H1 (cell line): ENCODE measurements around the gene CASR. TPM values are rescaled to one million over a fixed set of nuclear protein-coding genes. Genes with fewer than 3 reads are reported as not detected.

Source experiments
- CTCF ChIA-PET: fragments of 300-600 bp; sonication (Branson Sonifier 250); formaldehyde crosslinking; loops from one replicate; lab custom pipeline; 2021; ENCODE audit not compliant: partially characterized antibody; lab: Charles Lee
- POLR2A ChIA-PET: fragments of 300-600 bp; sonication (Branson Sonifier 250); formaldehyde crosslinking; loops from one replicate; lab custom pipeline; 2021; ENCODE audit warnings: inconsistent platforms; ENCODE audit not compliant: partially characterized antibody; lab: Charles Lee
- DNase-seq, 2 experiments: peaks; one replicate each; pipeline versions ENCODE4 v3.0.0 to v3.0.0-alpha.2; 2010 to 2022; ENCODE audit warnings: low spot score in 2 of 2, low read depth in 1 of 2, mixed read lengths in 1 of 2
- FAIRE-seq: peaks from 2 replicates; lab custom pipeline; 2011; peaks lifted over from hg19 to GRCh38; lab: Jason Lieb, UNC
- H2AFZ ChIP-seq: 2 replicates; pipeline ENCODE4 v1.8.1; 2012; ENCODE audit warnings: low read length, inconsistent platforms
- H2AK5ac ChIP-seq: 2 replicates; pipeline ENCODE4 v1.6.1; 2013; ENCODE audit warnings: low read depth, low read length
- H2BK120ac ChIP-seq: replicated peaks from 2 replicates; pipeline ENCODE3; 2013; ENCODE audit warnings: low read depth, low read length, inconsistent platforms
- H2BK12ac ChIP-seq: 2 replicates; pipeline ENCODE4 v1.6.1; 2013; ENCODE audit warnings: low read depth, low read length
- H2BK15ac ChIP-seq: 2 replicates; pipeline ENCODE4 v1.6.1; 2013; ENCODE audit warnings: low read length
- H2BK20ac ChIP-seq: 2 replicates; pipeline ENCODE4 v1.6.1; 2013; ENCODE audit warnings: low read length
- H2BK5ac ChIP-seq: 2 replicates; pipeline ENCODE4 v1.6.1; 2013; ENCODE audit warnings: low read depth, low read length
- H3K14ac ChIP-seq: 2 replicates; pipeline ENCODE4 v1.6.1; 2013; ENCODE audit warnings: inconsistent platforms; ENCODE audit not compliant: insufficient read length
- H3K18ac ChIP-seq: 2 replicates; pipeline ENCODE4 v1.6.1; 2013; ENCODE audit warnings: low read length; ENCODE audit errors: extremely low read depth
- H3K23ac ChIP-seq: 2 replicates; pipeline ENCODE4 v1.6.1; 2013; ENCODE audit warnings: inconsistent platforms; ENCODE audit not compliant: insufficient read length
- H3K23me2 ChIP-seq: 2 replicates; pipeline ENCODE4 v1.6.1; 2013; ENCODE audit warnings: low read depth, low read length
- H3K27ac ChIP-seq: 2 replicates; pipeline ENCODE4 v1.6.1; 2011; ENCODE audit warnings: low read depth, low read length, inconsistent platforms
- H3K27me3 ChIP-seq, 4 experiments: replicated peaks in 1 of 4; 1 replicate in 1 of 4; 2 replicates in 3 of 4; pipeline versions ENCODE4 v1.6.1 to v1.8.1; 2011 to 2013; ENCODE audit warnings: low read length in 3 of 4, mild to moderate bottlenecking in 3 of 4, inconsistent platforms in 2 of 4, mixed read lengths in 2 of 4, moderate library complexity in 1 of 4; ENCODE audit not compliant: control insufficient read depth in 3 of 4, insufficient read depth in 3 of 4; ENCODE audit errors: extremely low read depth in 1 of 4
- H3K36me3 ChIP-seq, 4 experiments: 2 replicates each; pipeline versions ENCODE4 v1.6.1 to v1.8.1; 2011 to 2013; ENCODE audit warnings: mild to moderate bottlenecking in 4 of 4, low read length in 3 of 4, moderate library complexity in 2 of 4, control low read depth in 1 of 4, inconsistent platforms in 1 of 4; ENCODE audit not compliant: insufficient read depth in 4 of 4, control insufficient read depth in 2 of 4
- H3K4ac ChIP-seq: replicated peaks from 2 replicates; pipeline ENCODE3; 2013; ENCODE audit warnings: low read length, low read depth, mixed read lengths, inconsistent platforms; ENCODE audit not compliant: insufficient read length
- H3K4me1 ChIP-seq, 4 experiments: replicated peaks in 1 of 4; 1 replicate in 1 of 4; 2 replicates in 3 of 4; pipeline versions ENCODE4 v1.6.1 to v1.8.1; 2011 to 2013; ENCODE audit warnings: low read length in 3 of 4, inconsistent platforms in 2 of 4, mixed read lengths in 1 of 4; ENCODE audit not compliant: insufficient read depth in 4 of 4, control insufficient read depth in 3 of 4
- H3K4me2 ChIP-seq, 2 experiments: 2 replicates each; pipeline versions ENCODE4 v1.6.1 to v1.8.1; 2011 to 2013; ENCODE audit warnings: low read depth in 2 of 2, low read length in 2 of 2, control low read depth in 1 of 2, inconsistent platforms in 1 of 2, mild to moderate bottlenecking in 1 of 2; ENCODE audit not compliant: insufficient read depth in 1 of 2
- H3K4me3 ChIP-seq, 4 experiments: fragments of 200-600, 300-600 bp in 1 of 4; sonication (generic), shearing (Covaris generic), sonication (Bioruptor Twin) in 1 of 4; 2 replicates each; pipeline versions ENCODE4 v1.5.1 to v1.8.1; 2011 to 2016; ENCODE audit warnings: low read length in 4 of 4, low read depth in 3 of 4, control low read depth in 2 of 4, inconsistent platforms in 2 of 4, mild to moderate bottlenecking in 2 of 4, mixed read lengths in 1 of 4, moderate library complexity in 1 of 4; ENCODE audit not compliant: insufficient read depth in 2 of 4; ENCODE audit errors: extremely low read depth in 1 of 4
- H3K56ac ChIP-seq: replicated peaks from 2 replicates; pipeline ENCODE3; 2013; ENCODE audit warnings: low read depth, mild to moderate bottlenecking, mixed read lengths, low read length, inconsistent platforms; ENCODE audit not compliant: insufficient read length
- H3K79me1 ChIP-seq: 2 replicates; pipeline ENCODE4 v1.6.1; 2013; ENCODE audit warnings: low read depth, low read length, control low read depth
- H3K79me2 ChIP-seq, 2 experiments: 2 replicates each; pipeline versions ENCODE4 v1.6.1 to v1.8.1; 2012 to 2013; ENCODE audit warnings: low read length in 2 of 2, mild to moderate bottlenecking in 2 of 2, inconsistent platforms in 1 of 2; ENCODE audit not compliant: insufficient read depth in 2 of 2, control insufficient read depth in 1 of 2
- H3K9ac ChIP-seq, 4 experiments: replicated peaks in 1 of 4; 1 replicate in 1 of 4; 2 replicates in 3 of 4; pipeline versions ENCODE4 v1.6.1 to v1.8.1; 2011 to 2013; ENCODE audit warnings: low read depth in 3 of 4, low read length in 3 of 4, control low read depth in 2 of 4, mild to moderate bottlenecking in 2 of 4, moderate library complexity in 2 of 4, inconsistent platforms in 1 of 4; ENCODE audit errors: extremely low read depth in 1 of 4
- H3K9me3 ChIP-seq, 2 experiments: 2 replicates each; pipeline versions ENCODE4 v1.6.1 to v1.8.1; 2012 to 2013; ENCODE audit warnings: mild to moderate bottlenecking in 2 of 2, moderate library complexity in 2 of 2, control low read depth in 1 of 2, inconsistent platforms in 1 of 2, low read depth in 1 of 2, low read length in 1 of 2, mixed read lengths in 1 of 2; ENCODE audit not compliant: insufficient read depth in 2 of 2
- H4K20me1 ChIP-seq, 2 experiments: replicated peaks in 1 of 2; 2 replicates each; pipeline versions ENCODE3 to v1.8.1; 2011 to 2013; ENCODE audit warnings: inconsistent platforms in 2 of 2, low read length in 2 of 2, mild to moderate bottlenecking in 1 of 2; ENCODE audit not compliant: insufficient read depth in 2 of 2, control insufficient read depth in 1 of 2
- H4K5ac ChIP-seq: 2 replicates; pipeline ENCODE4 v1.6.1; 2013; ENCODE audit warnings: low read length, low read depth, mixed read lengths, inconsistent platforms; ENCODE audit not compliant: insufficient read length
- H4K8ac ChIP-seq: 2 replicates; pipeline ENCODE4 v1.8.0; 2013; ENCODE audit warnings: mild to moderate bottlenecking, moderate library complexity, low read length, inconsistent platforms; ENCODE audit not compliant: insufficient read depth; ENCODE audit errors: extremely low read depth
- H4K91ac ChIP-seq: replicated peaks from 2 replicates; pipeline ENCODE3; 2013; ENCODE audit warnings: low read length, mixed read lengths, inconsistent platforms; ENCODE audit not compliant: insufficient read length
- SIX5 ChIP-seq: IDR thresholded peaks from 2 replicates; pipeline ENCODE4 v1.6.1; 2011; ENCODE audit warnings: mild to moderate bottlenecking, low read depth, low read length
- YY1 ChIP-seq: IDR thresholded peaks from 2 replicates; pipeline ENCODE4 v1.6.1; 2011; ENCODE audit warnings: low read depth, mild to moderate bottlenecking, low read length
- WGBS, 2 experiments: shearing (Covaris generic) in 1 of 2; methylation state at CpG; one replicate each; pipeline versions ENCODE4 v1.1.6 to v1.1.7; 2013 to 2015; ENCODE audit warnings: low lambda C conversion rate in 2 of 2, mixed read lengths in 2 of 2, inconsistent platforms in 1 of 2, low coverage in 1 of 2, missing lambda C conversion rate in 1 of 2; ENCODE audit not compliant: insufficient replicate concordance in 2 of 2, insufficient coverage in 1 of 2, insufficient read length in 1 of 2; ENCODE audit errors: extremely low coverage in 1 of 2, missing lambda C conversion rate in 1 of 2; 5-methylcytosine and 5-hydroxymethylcytosine counted together
- polyA plus RNA-seq, 7 experiments: library from polyadenylated mRNA; depleted of rRNA in 3 of 7; stranded (reverse) in 5 of 7; unstranded in 2 of 7; fragments of >200 nt in 5 of 7; fragments of 200-250 nt in 2 of 7; gene quantifications; 1 replicate in 5 of 7; 2 replicates in 1 of 7; 4 replicates in 1 of 7; pipeline versions ENCODE4 v1.2.1 to v1.2.3, GENCODE V29; 2011 to 2013; ENCODE audit warnings: missing spikeins in 2 of 7, mixed read lengths in 2 of 7
- total RNA-seq: library from RNA; stranded (reverse); fragmentation: NEBNext Ultra II Directional; extraction: Animal tissue kit (Norgen Biotek cat#: 25700); gene quantifications from 2 replicates; pipeline ENCODE4 v1.2.1, GENCODE V29; 2021

The CASR gene
- total and polyA plus RNA-seq, 2 of the 8 experiments (the other 6 are each of a cell fraction or from before 2014, with no cell fraction given), result 0.36 to 0.58 TPM

DNA sequence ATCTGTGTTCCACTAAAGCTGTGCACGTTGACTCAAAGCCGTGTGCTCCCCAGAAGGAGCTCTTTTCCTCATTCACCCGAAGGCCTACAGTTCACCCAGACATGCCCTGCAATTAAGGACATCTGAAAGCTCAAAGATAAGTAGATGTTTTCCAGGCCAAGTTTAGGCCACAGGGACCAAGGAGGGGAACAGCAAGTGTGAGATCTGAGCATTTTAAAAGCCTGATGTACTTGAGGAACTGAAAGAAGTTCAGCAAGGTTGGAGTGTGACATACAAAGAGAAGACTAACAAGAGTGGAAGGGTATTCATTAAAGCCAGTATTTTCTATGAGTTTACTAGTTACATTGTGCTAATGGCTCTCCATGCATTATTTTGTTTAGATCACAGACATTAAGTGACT lies 68.0 kb downstream of the CASR start:
- H3K4me3 ChIP-seq, result no peak overlapping the region
- no peak overlapping the region for H3K23ac ChIP-seq
- no peak overlapping the region for H2BK15ac ChIP-seq
- no peaks in the 10 kb centered on the region for H4K20me1 ChIP-seq
- no peaks in the 10 kb centered on the region; a peak in 1 of 7 replicates for H3K27me3 ChIP-seq
- H3K36me3 ChIP-seq, result no peaks in the 10 kb centered on the region
- no peaks in the 10 kb centered on the region for H3K4me1 ChIP-seq
- H3K14ac ChIP-seq, result no peak overlapping the region
- H4K91ac ChIP-seq, result no peak overlapping the region
- no peak overlapping the region for H2BK20ac ChIP-seq
- no peak overlapping the region for H2BK120ac ChIP-seq
- FAIRE-seq (no peak), DNase-seq (no peak)
- no peak overlapping the region for H3K56ac ChIP-seq
- TF ChIP-seq YY1, result no peak
- no peak for TF ChIP-seq SIX5
- no peak overlapping the region for H3K9ac ChIP-seq
- no peak overlapping the region for H2AK5ac ChIP-seq
- no peak overlapping the region for H2BK12ac ChIP-seq
- POLR2A ChIA-PET, result no interaction called here
- H3K27ac ChIP-seq, result no peak overlapping the region
- no peak overlapping the region for H4K5ac ChIP-seq
- WGBS, 2 experiments, result 79% methylated on average over 3 of the region's 3 CpGs; no CpG with 5 or more reads in 1 of the 2 experiments
- H4K8ac ChIP-seq, result no peak overlapping the region
- H3K79me1 ChIP-seq, result no peaks in the 10 kb centered on the region
- no peak overlapping the region for H3K4ac ChIP-seq
- H3K4me2 ChIP-seq, result no peak overlapping the region
- H2AFZ ChIP-seq, result no peak overlapping the region
- no peaks in the 10 kb centered on the region for H3K79me2 ChIP-seq
- H3K23me2 ChIP-seq, result no peaks in the 10 kb centered on the region
- no peak overlapping the region for H2BK5ac ChIP-seq
- H3K18ac ChIP-seq, result no peak overlapping the region
- CTCF ChIA-PET, result interaction anchor here (1.3 to 10.6 kb wide), 3 partner anchors 37 to 149 kb away, joined by 3 to 113 read pairs (median 3); no protein-coding TSS in a partner anchor
- no peaks in the 10 kb centered on the region for H3K9me3 ChIP-seq
